GM23338 (cell line): ENCODE results near the gene MYO15B. TPM values are rescaled to one million over a fixed set of nuclear protein-coding genes. Genes with fewer than 3 reads are reported as not detected.

ENCODE experiments used
- ATAC-seq: fragments of 200-7000 bp; cut with Tn5 transposase; 3 replicates; pipeline ENCODE4 v1.9.1; 2020
- DNase-seq: peaks from one replicate; pipeline ENCODE4 v3.0.0-alpha.2; 2015; ENCODE audit warnings: low spot score
- H2AFZ ChIP-seq: fragments of 200-600 bp; sonication (generic); 2 replicates; pipeline ENCODE4 v1.8.0; 2016; ENCODE audit warnings: antibody characterized with exemption, mild to moderate bottlenecking, moderate library complexity
- H3F3A ChIP-seq: fragments of 200-600 bp; sonication (generic); replicated peaks from 2 replicates; pipeline ENCODE4 v1.8.0; 2017; ENCODE audit warnings: antibody characterized with exemption, mixed run types, low read depth
- H3K27ac ChIP-seq: fragments of 200-600 bp; sonication (generic); 2 replicates; pipeline ENCODE4 v1.6.1; 2016; ENCODE audit warnings: low read depth
- H3K27me3 ChIP-seq: fragments of 200-600 bp; sonication (generic); 2 replicates; pipeline ENCODE4 v1.8.0; 2016; ENCODE audit warnings: mild to moderate bottlenecking, mixed run types, moderate library complexity; ENCODE audit not compliant: insufficient read depth
- H3K36me3 ChIP-seq: fragments of 200-600 bp; sonication (generic); 2 replicates; pipeline ENCODE4 v1.8.0; 2016; ENCODE audit warnings: mild to moderate bottlenecking; ENCODE audit not compliant: insufficient read depth
- H3K4me1 ChIP-seq: fragments of 200-600 bp; sonication (generic); 2 replicates; pipeline ENCODE4 v1.8.0; 2016; ENCODE audit warnings: mild to moderate bottlenecking, moderate library complexity; ENCODE audit not compliant: insufficient read depth
- H3K4me2 ChIP-seq: fragments of 200-600 bp; sonication (generic); 2 replicates; pipeline ENCODE4 v1.7.1; 2017; ENCODE audit warnings: mixed run types
- H3K4me3 ChIP-seq: fragments of 200-600 bp; sonication (generic); 2 replicates; pipeline ENCODE4 v1.6.1; 2016; ENCODE audit warnings: mixed run types
- H3K79me2 ChIP-seq: fragments of 200-600 bp; sonication (generic); replicated peaks from 2 replicates; pipeline ENCODE4 v1.8.0; 2017; ENCODE audit warnings: mild to moderate bottlenecking; ENCODE audit not compliant: insufficient read depth
- H3K9me2 ChIP-seq: fragments of 200-600 bp; sonication (generic); 2 replicates; pipeline ENCODE4 v1.8.0; 2017; ENCODE audit not compliant: insufficient read depth
- H4K20me1 ChIP-seq: fragments of 200-600 bp; sonication (generic); replicated peaks from 2 replicates; pipeline ENCODE4 v1.8.0; 2017; ENCODE audit warnings: mild to moderate bottlenecking; ENCODE audit not compliant: insufficient read depth
- H3K27ac Mint-ChIP-seq: 2 replicates; pipeline ENCODE4 v1.8.0; 2020; ENCODE audit warnings: inconsistent platforms, mild to moderate bottlenecking, moderate library complexity, mixed read lengths
- H3K27me3 Mint-ChIP-seq: 3 replicates; pipeline ENCODE4 v1.8.0; 2022; ENCODE audit warnings: low read depth, mild to moderate bottlenecking, moderate library complexity, mixed read lengths, inconsistent platforms; ENCODE audit not compliant: insufficient read depth, poor library complexity
- H3K36me3 Mint-ChIP-seq: 3 replicates; pipeline ENCODE4 v1.8.0; 2021; ENCODE audit warnings: low read depth, mild to moderate bottlenecking, inconsistent platforms, moderate library complexity, mixed read lengths
- H3K4me1 Mint-ChIP-seq: 3 replicates; pipeline ENCODE4 v1.8.0; 2020; ENCODE audit warnings: mild to moderate bottlenecking, inconsistent platforms, mixed read lengths
- H3K4me3 Mint-ChIP-seq: 3 replicates; pipeline ENCODE4 v1.8.0; 2021; ENCODE audit warnings: moderate library complexity, mild to moderate bottlenecking, inconsistent platforms, mixed read lengths
- H3K9me3 Mint-ChIP-seq: 3 replicates; pipeline ENCODE4 v1.8.0; 2020; ENCODE audit warnings: moderate library complexity, mild to moderate bottlenecking, inconsistent platforms, mixed read lengths
- CREB1 ChIP-seq: fragments of 250-450 bp; sonication (Bioruptor Pico); IDR thresholded peaks from 2 replicates; pipeline ENCODE4 v1.5.0; 2020; ENCODE audit warnings: low read depth, mild to moderate bottlenecking, moderate library complexity
- CTCF ChIP-seq, 2 experiments: fragments of 200-600 bp in 1 of 2; sonication (generic) in 1 of 2; conservative IDR thresholded peaks; 2 replicates each; pipeline versions ENCODE4 v1.5.1 to v1.6.1; 2016 to 2017; ENCODE audit warnings: antibody characterized with exemption in 2 of 2, low read depth in 2 of 2, mild to moderate bottlenecking in 2 of 2, moderate library complexity in 1 of 2
- EZH2 ChIP-seq: fragments of 200-600 bp; sonication (generic); IDR thresholded peaks from one replicate; pipeline ENCODE4 v1.8.0; 2017; ENCODE audit warnings: antibody characterized with exemption, mild to moderate bottlenecking, low read depth; ENCODE audit not compliant: unreplicated experiment
- EZH2phosphoT487 ChIP-seq: fragments of 200-600 bp; sonication (generic); IDR thresholded peaks from one replicate; pipeline ENCODE4 v1.8.1; 2018; ENCODE audit warnings: antibody characterized with exemption; ENCODE audit not compliant: unreplicated experiment
- NANOG ChIP-seq: IDR thresholded peaks from 2 replicates; pipeline ENCODE4 v1.6.1; 2016; ENCODE audit warnings: antibody characterized with exemption, borderline replicate concordance
- POLR2AphosphoS5 ChIP-seq: IDR thresholded peaks from 2 replicates; pipeline ENCODE4 v1.6.1; 2016; ENCODE audit warnings: antibody characterized with exemption, low read depth
- REST ChIP-seq: IDR thresholded peaks from one replicate; pipeline ENCODE4 v1.6.1; 2018; ENCODE audit warnings: antibody characterized with exemption; ENCODE audit not compliant: unreplicated experiment
- ZNF114 ChIP-seq: fragments of 250-450 bp; sonication (Bioruptor Pico); IDR thresholded peaks from 2 replicates; pipeline ENCODE4 v1.5.0; 2020; ENCODE audit warnings: mild to moderate bottlenecking, moderate library complexity
- ZNF331 ChIP-seq: fragments of 250-450 bp; sonication (Bioruptor Pico); IDR thresholded peaks from 2 replicates; pipeline ENCODE4 v1.5.0; 2020; ENCODE audit warnings: low read depth, mild to moderate bottlenecking, moderate library complexity
- ZNF462 ChIP-seq: fragments of 250-450 bp; sonication (Bioruptor Pico); IDR thresholded peaks from 2 replicates; pipeline ENCODE4 v1.5.0; 2020; ENCODE audit warnings: mild to moderate bottlenecking, moderate library complexity
- polyA plus RNA-seq: library from polyadenylated mRNA; unstranded; fragments of >200 nt; fragmentation: Nextera tagmentation; extraction: Ambion mirVana; gene quantifications from 2 replicates; pipeline ENCODE4 v1.2.1, GENCODE V29; 2016
- total RNA-seq: library from RNA; depleted of rRNA; stranded (reverse); fragments of >200 nt; shearing (Covaris generic); gene quantifications from 2 replicates; pipeline ENCODE4 v1.2.3, GENCODE V29; 2014

The MYO15B gene
- total and polyA plus RNA-seq, 2 experiments from 2014 or later: 6.6 to 12.4 TPM

DNA sequence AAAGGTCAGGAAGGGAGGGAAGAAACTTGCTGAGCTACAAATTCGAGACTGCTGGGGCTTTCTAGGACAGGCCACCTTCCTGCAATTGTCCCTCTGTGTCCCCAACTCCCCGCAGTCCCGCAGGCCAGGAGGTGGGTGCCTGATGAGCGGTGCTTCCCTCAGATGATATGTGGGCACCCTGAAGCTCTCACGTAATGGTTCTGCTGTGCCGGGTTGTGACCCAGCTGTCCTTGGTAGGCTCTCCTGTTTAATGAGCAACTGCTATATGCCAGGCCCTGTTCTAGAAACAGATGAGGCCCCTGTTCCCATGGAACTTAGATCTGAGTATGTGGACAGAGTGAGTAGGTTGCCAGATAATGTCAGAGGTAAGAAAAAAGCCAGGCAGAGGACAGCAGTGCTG, 22.0 kb upstream of the MYO15B start (continued):
- TF ChIP-seq ZNF462 (CRISPR knock-in tag): no peak
- no peak for TF ChIP-seq POLR2AphosphoS5
- TF ChIP-seq NANOG: no peak
- TF ChIP-seq REST: no peak
- no peak for TF ChIP-seq CREB1 (CRISPR knock-in tag)

- no peaks in the 10 kb centered on the region for H3F3A ChIP-seq
- no peak overlapping the region for H3K4me3 ChIP-seq
- H3K4me1 ChIP-seq: no peaks in the 10 kb centered on the region
- no peaks in the 10 kb centered on the region for H3K9me3 Mint-ChIP-seq
- no peaks in the 10 kb centered on the region for H3K4me1 Mint-ChIP-seq
- H3K27ac ChIP-seq: no peak overlapping the region
- no peaks in the 10 kb centered on the region for H3K36me3 Mint-ChIP-seq
- H3K27ac Mint-ChIP-seq: no peak overlapping the region
- no peak overlapping the region for H3K4me3 Mint-ChIP-seq
- ATAC-seq (no peak), DNase-seq (no peak)
- H3K27me3 ChIP-seq: no peaks in the 10 kb centered on the region
- peaks cover 2% of the 10 kb centered on the region for H3K27me3 Mint-ChIP-seq
- no peaks in the 10 kb centered on the region for H3K9me2 ChIP-seq
- no peaks in the 10 kb centered on the region for H3K79me2 ChIP-seq
- H3K36me3 ChIP-seq: no peaks in the 10 kb centered on the region; the same call in 1 of the 2 replicates
- no peaks in the 10 kb centered on the region for H4K20me1 ChIP-seq
- H3K4me2 ChIP-seq: no peak overlapping the region
- no peak overlapping the region for H2AFZ ChIP-seq
- TF ChIP-seq ZNF331 (CRISPR knock-in tag) (no peak), EZH2phosphoT487 (no peak), ZNF114 (CRISPR knock-in tag) (no peak), EZH2 (no peak), REST (no peak), NANOG (no peak), CTCF (conservative IDR thresholded peaks at IDR 0.05; ENCODE audit: low read depth in 2 of 2) (no peak)
Measured at GRCh38 chr17:75566416-75566815, 21.2 kb upstream of the MYO15B start.
